ENCODE results near the gene ODAD2. TPM values are rescaled to one million over a fixed set of nuclear protein-coding genes. Genes with fewer than 3 reads are reported as not detected.

The ODAD2 gene
- total RNA-seq (ENCODE audit: unreplicated experiment): not detected
- long read RNA-seq: 0 reads

- Mint-ChIP-seq H3K27ac (ENCODE audit: unreplicated experiment) (no peak within 1 kb of the TSS), H3K4me1 (ENCODE audit: low read depth, unreplicated experiment) (peaks cover 3% of the 10 kb centered on the region), H3K27me3 (ENCODE audit: unreplicated experiment) (peaks cover 3% of the 10 kb centered on the region), H3K36me3 (ENCODE audit: unreplicated experiment) (no peaks in the 10 kb centered on the region), H3K9me3 (ENCODE audit: unreplicated experiment) (no peaks in the 10 kb centered on the region), H3K4me3 (ENCODE audit: unreplicated experiment) (peak within 1 kb of the TSS; percentile 92)
- TF ChIP-seq CTCF (IDR thresholded peaks at IDR 0.05; ENCODE audit: partially characterized antibody, unreplicated experiment): no peak
- DNase-seq: peak; percentile 44
Measured at GRCh38 chr10:27998954-27999275, at the start of gene ODAD2. Gene ODAD2 (minus strand): TSS chr10:27999079. CDS start chr10:27995142, 3,937 bp downstream.

GRCh38 chr10:28047061-28047460 is 48.2 kb upstream of the ODAD2 start:
- Mint-ChIP-seq H3K4me1 (ENCODE audit: low read depth, unreplicated experiment) (no peaks in the 10 kb centered on the region), H3K27ac (ENCODE audit: unreplicated experiment) (no peak overlapping the region), H3K9me3 (ENCODE audit: unreplicated experiment) (no peaks in the 10 kb centered on the region), H3K4me3 (ENCODE audit: unreplicated experiment) (no peak overlapping the region), H3K36me3 (ENCODE audit: unreplicated experiment) (no peaks in the 10 kb centered on the region), H3K27me3 (ENCODE audit: unreplicated experiment) (no peaks in the 10 kb centered on the region)
- DNase-seq: no peak
- TF ChIP-seq CTCF (IDR thresholded peaks at IDR 0.05; ENCODE audit: partially characterized antibody, unreplicated experiment): no peak

- TF ChIP-seq CTCF (IDR thresholded peaks at IDR 0.05; ENCODE audit: partially characterized antibody, unreplicated experiment): no peak
- DNase-seq: no peak
- no peaks in the 10 kb centered on the region for H3K27me3 Mint-ChIP-seq (ENCODE audit: unreplicated experiment)
- H3K4me1 Mint-ChIP-seq (ENCODE audit: low read depth, unreplicated experiment): no peaks in the 10 kb centered on the region
- H3K9me3 Mint-ChIP-seq (ENCODE audit: unreplicated experiment): no peaks in the 10 kb centered on the region
- no peaks in the 10 kb centered on the region for H3K36me3 Mint-ChIP-seq (ENCODE audit: unreplicated experiment)
- H3K27ac Mint-ChIP-seq (ENCODE audit: unreplicated experiment): no peak overlapping the region
- no peak overlapping the region for H3K4me3 Mint-ChIP-seq (ENCODE audit: unreplicated experiment)
Measured at GRCh38 chr10:28046579-28046978, 47.7 kb upstream of the ODAD2 start.

- no peak for DNase-seq
- Mint-ChIP-seq H3K27me3 (ENCODE audit: unreplicated experiment) (no peaks in the 10 kb centered on the region), H3K36me3 (ENCODE audit: unreplicated experiment) (no peaks in the 10 kb centered on the region), H3K4me1 (ENCODE audit: low read depth, unreplicated experiment) (no peaks in the 10 kb centered on the region), H3K27ac (ENCODE audit: unreplicated experiment) (no peak overlapping the region), H3K4me3 (ENCODE audit: unreplicated experiment) (no peak overlapping the region), H3K9me3 (ENCODE audit: unreplicated experiment) (no peaks in the 10 kb centered on the region)
- no peak for TF ChIP-seq CTCF (IDR thresholded peaks at IDR 0.05; ENCODE audit: partially characterized antibody, unreplicated experiment)
Measured at GRCh38 chr10:28043941-28044340, 45.1 kb upstream of the ODAD2 start.

GRCh38 chr10:28036587-28036986 is 37.7 kb upstream of the ODAD2 start:
- Mint-ChIP-seq H3K4me3 (ENCODE audit: unreplicated experiment) (no peak overlapping the region), H3K4me1 (ENCODE audit: low read depth, unreplicated experiment) (no peaks in the 10 kb centered on the region), H3K27me3 (ENCODE audit: unreplicated experiment) (peaks cover 1% of the 10 kb centered on the region), H3K36me3 (ENCODE audit: unreplicated experiment) (no peaks in the 10 kb centered on the region), H3K27ac (ENCODE audit: unreplicated experiment) (no peak overlapping the region), H3K9me3 (ENCODE audit: unreplicated experiment) (no peaks in the 10 kb centered on the region)
- no peak for DNase-seq
- TF ChIP-seq CTCF (IDR thresholded peaks at IDR 0.05; ENCODE audit: partially characterized antibody, unreplicated experiment): no peak
